Trophoblast cell (in vitro differentiated cells and primary cell): ENCODE measurements around the gene AMOTL2.

Source experiments
- DNase-seq, 2 donors: peaks; one replicate each; pipeline ENCODE4 v3.0.0-alpha.2; 2016
- H2AFZ ChIP-seq: 2 replicates; pipeline ENCODE4 v1.6.1; 2013; ENCODE audit warnings: low read length, moderate library complexity, mild to moderate bottlenecking; ENCODE audit not compliant: insufficient read depth, poor library complexity
- H2AK5ac ChIP-seq: 2 replicates; pipeline ENCODE4 v1.6.1; 2013; ENCODE audit warnings: mild to moderate bottlenecking, low read length
- H2BK120ac ChIP-seq: 2 replicates; pipeline ENCODE4 v1.6.1; 2013; ENCODE audit warnings: low read length, mild to moderate bottlenecking, moderate library complexity; ENCODE audit not compliant: insufficient read depth, poor library complexity
- H2BK12ac ChIP-seq: 2 replicates; pipeline ENCODE4 v1.6.1; 2013; ENCODE audit warnings: mild to moderate bottlenecking, low read length, moderate library complexity
- H2BK5ac ChIP-seq: 2 replicates; pipeline ENCODE4 v1.6.1; 2013; ENCODE audit warnings: low read length, low read depth, moderate library complexity, mild to moderate bottlenecking; ENCODE audit not compliant: poor library complexity
- H3K14ac ChIP-seq: 2 replicates; pipeline ENCODE4 v1.6.1; 2013; ENCODE audit warnings: mild to moderate bottlenecking, low read length
- H3K18ac ChIP-seq: 2 replicates; pipeline ENCODE4 v1.6.1; 2013; ENCODE audit warnings: mild to moderate bottlenecking, low read length
- H3K23ac ChIP-seq: 2 replicates; pipeline ENCODE4 v1.6.1; 2013; ENCODE audit warnings: low read length
- H3K27ac ChIP-seq: 2 replicates; pipeline ENCODE4 v1.5.1; 2013; ENCODE audit warnings: low read depth, mild to moderate bottlenecking, inconsistent platforms, low read length, moderate library complexity
- H3K27me3 ChIP-seq: 2 replicates; pipeline ENCODE4 v1.6.1; 2013; ENCODE audit warnings: inconsistent platforms, mild to moderate bottlenecking, low read length, moderate library complexity; ENCODE audit not compliant: insufficient read depth
- H3K36me3 ChIP-seq, 2 experiments: 1 replicate in 1 of 2; 2 replicates in 1 of 2; pipeline ENCODE4 v1.6.1; 2013; ENCODE audit warnings: low read length in 2 of 2, mild to moderate bottlenecking in 2 of 2, moderate library complexity in 1 of 2; ENCODE audit not compliant: insufficient read depth in 2 of 2, control insufficient read depth in 1 of 2
- H3K4ac ChIP-seq: 2 replicates; pipeline ENCODE4 v1.6.1; 2013; ENCODE audit warnings: low read depth, mild to moderate bottlenecking, low read length, moderate library complexity
- H3K4me1 ChIP-seq, 2 experiments: 1 replicate in 1 of 2; 2 replicates in 1 of 2; pipeline ENCODE4 v1.6.1; 2013; ENCODE audit warnings: low read length in 2 of 2, mild to moderate bottlenecking in 2 of 2, moderate library complexity in 1 of 2; ENCODE audit not compliant: insufficient read depth in 2 of 2, control insufficient read depth in 1 of 2
- H3K4me2 ChIP-seq: 2 replicates; pipeline ENCODE4 v1.6.1; 2013; ENCODE audit warnings: inconsistent platforms, mild to moderate bottlenecking, low read length, moderate library complexity
- H3K4me3 ChIP-seq: 2 replicates; pipeline ENCODE4 v1.5.1; 2013; ENCODE audit warnings: mild to moderate bottlenecking, low read depth, low read length, inconsistent platforms
- H3K79me1 ChIP-seq: one replicate; pipeline ENCODE4 v1.6.1; 2013; ENCODE audit warnings: low read length
- H3K79me2 ChIP-seq: 2 replicates; pipeline ENCODE4 v1.6.1; 2013; ENCODE audit warnings: low read length, mild to moderate bottlenecking; ENCODE audit not compliant: control insufficient read depth, insufficient read depth, poor library complexity
- H3K9ac ChIP-seq: 2 replicates; pipeline ENCODE4 v1.6.1; 2013; ENCODE audit warnings: mild to moderate bottlenecking, low read length
- H3K9me3 ChIP-seq: 2 replicates; pipeline ENCODE4 v1.6.1; 2013; ENCODE audit warnings: low read depth, mild to moderate bottlenecking, control low read depth, inconsistent platforms, low read length; ENCODE audit not compliant: insufficient read depth
- H4K12ac ChIP-seq: 2 replicates; pipeline ENCODE4 v1.6.1; 2013; ENCODE audit warnings: low read depth, mild to moderate bottlenecking, low read length, moderate library complexity
- H4K8ac ChIP-seq: 2 replicates; pipeline ENCODE4 v1.6.1; 2013; ENCODE audit warnings: low read depth, mild to moderate bottlenecking, low read length, moderate library complexity
- H4K91ac ChIP-seq: one replicate; pipeline ENCODE4 v1.6.1; 2013; ENCODE audit warnings: low read depth, mild to moderate bottlenecking, low read length, moderate library complexity
- WGBS: extraction: QIAGEN DNeasy Blood & Tissue Kit; methylation state at CpG from one replicate; pipeline ENCODE4 v1.1.7; 2013; ENCODE audit warnings: missing lambda C conversion rate; ENCODE audit not compliant: insufficient read length, insufficient coverage; ENCODE audit errors: extremely low coverage; 5-methylcytosine and 5-hydroxymethylcytosine counted together

The AMOTL2 gene

GRCh38 chr3:134342259-134342658, 32.0 kb downstream of the AMOTL2 start:
- H2BK12ac ChIP-seq: peak overlapping the region; percentile 63
- H4K91ac ChIP-seq: peak overlapping the region; percentile 75
- no peak overlapping the region for H3K23ac ChIP-seq
- H3K4ac ChIP-seq: no peak overlapping the region
- no peak for DNase-seq
- peaks cover 0 to 1% of the 10 kb centered on the region in 2 experiments for H3K36me3 ChIP-seq
- H3K4me2 ChIP-seq: no peak overlapping the region
- no peak overlapping the region for H3K9ac ChIP-seq
- H3K9me3 ChIP-seq: peaks cover 5% of the 10 kb centered on the region
- H3K4me3 ChIP-seq: no peak overlapping the region
- no peak overlapping the region for H3K27ac ChIP-seq
- peak overlapping the region; percentile 41 for H2AK5ac ChIP-seq
- no peaks in the 10 kb centered on the region for H3K79me2 ChIP-seq
- H3K14ac ChIP-seq: no peak overlapping the region
- no peak overlapping the region for H4K12ac ChIP-seq
- WGBS: no CpG with 5 or more reads among the region's 9 CpGs
- H3K79me1 ChIP-seq: peaks cover 14% of the 10 kb centered on the region
- H3K18ac ChIP-seq: no peak overlapping the region
- H2BK5ac ChIP-seq: no peak overlapping the region
- H3K27me3 ChIP-seq: no peaks in the 10 kb centered on the region
- H2AFZ ChIP-seq: no peak overlapping the region
- H4K8ac ChIP-seq: no peak overlapping the region
- peaks cover 11% of the 10 kb centered on the region in 2 experiments for H3K4me1 ChIP-seq
- H2BK120ac ChIP-seq: peak overlapping the region; percentile 43

GRCh38 chr3:134341389-134341788, 32.9 kb downstream of the AMOTL2 start:
- peak overlapping the region; percentile 5 for H4K8ac ChIP-seq
- peaks cover 14 to 16% of the 10 kb centered on the region in 2 experiments for H3K4me1 ChIP-seq
- no peak overlapping the region for H2AK5ac ChIP-seq
- peaks cover 0 to 1% of the 10 kb centered on the region in 2 experiments for H3K36me3 ChIP-seq
- H2AFZ ChIP-seq: no peak overlapping the region
- peak overlapping the region; percentile 52 for H4K91ac ChIP-seq
- H3K9me3 ChIP-seq: peaks cover 7% of the 10 kb centered on the region
- no peak overlapping the region for H3K9ac ChIP-seq
- peaks cover 2% of the 10 kb centered on the region for H3K79me2 ChIP-seq
- no peak overlapping the region for H2BK5ac ChIP-seq
- no peaks in the 10 kb centered on the region for H3K27me3 ChIP-seq
- H3K4me3 ChIP-seq: no peak overlapping the region
- no peak overlapping the region for H3K23ac ChIP-seq
- H3K4me2 ChIP-seq: no peak overlapping the region
- H3K14ac ChIP-seq: peak overlapping the region; percentile 2
- H3K27ac ChIP-seq: no peak overlapping the region
- H3K18ac ChIP-seq: no peak overlapping the region
- peak overlapping the region; percentile 29 for H2BK120ac ChIP-seq
- H3K79me1 ChIP-seq: peaks cover 23% of the 10 kb centered on the region
- DNase-seq: no peak
- H3K4ac ChIP-seq: no peak overlapping the region
- no peak overlapping the region for H4K12ac ChIP-seq
- peak overlapping the region; percentile 10 for H2BK12ac ChIP-seq
- no CpG with 5 or more reads among the region's 2 CpGs for WGBS

GRCh38 chr3:134340982-134341365, 33.3 kb downstream of the AMOTL2 start:
- peaks cover 5% of the 10 kb centered on the region for H3K9me3 ChIP-seq
- DNase-seq: no peak
- H2BK12ac ChIP-seq: peak overlapping the region; percentile 48
- no peak overlapping the region for H3K9ac ChIP-seq
- H4K8ac ChIP-seq: no peak overlapping the region
- no peak overlapping the region for H3K27ac ChIP-seq
- H4K12ac ChIP-seq: no peak overlapping the region
- no peak overlapping the region for H3K4me2 ChIP-seq
- H2BK5ac ChIP-seq: peak overlapping the region; percentile 10
- H3K79me2 ChIP-seq: peaks cover 2% of the 10 kb centered on the region
- no peaks in the 10 kb centered on the region for H3K27me3 ChIP-seq
- H3K18ac ChIP-seq: no peak overlapping the region
- WGBS: no CpG with 5 or more reads among the region's 1 CpG
- no peak overlapping the region for H3K14ac ChIP-seq
- H3K36me3 ChIP-seq: no peaks in the 10 kb centered on the region
- H4K91ac ChIP-seq: peak overlapping the region; percentile 52
- no peak overlapping the region for H2AFZ ChIP-seq
- H3K4me3 ChIP-seq: no peak overlapping the region
- no peak overlapping the region for H3K23ac ChIP-seq
- peak overlapping the region; percentile 3 for H2BK120ac ChIP-seq
- H3K4me1 ChIP-seq: peaks cover 16 to 18% of the 10 kb centered on the region in 2 experiments
- H3K4ac ChIP-seq: no peak overlapping the region
- H3K79me1 ChIP-seq: peaks cover 25% of the 10 kb centered on the region
- H2AK5ac ChIP-seq: no peak overlapping the region

- Histone ChIP-seq H3K79me1 (peaks cover 29% of the 10 kb centered on the region), H2AFZ (no peak overlapping the region), H3K4ac (no peak overlapping the region), H3K4me3 (no peak overlapping the region), H4K12ac (no peak overlapping the region), H3K14ac (peak overlapping the region; percentile 13), H3K9ac (no peak overlapping the region), H3K4me1 (peaks cover 18 to 19% of the 10 kb centered on the region in 2 experiments), H4K8ac (no peak overlapping the region), H2BK120ac (peak overlapping the region; percentile 14), H3K79me2 (peaks cover 2% of the 10 kb centered on the region), H3K18ac (no peak overlapping the region), H4K91ac (peak overlapping the region; percentile 52), H2AK5ac (no peak overlapping the region), H3K9me3 (peaks cover 5% of the 10 kb centered on the region), H3K27me3 (no peaks in the 10 kb centered on the region), H2BK12ac (peak overlapping the region; percentile 48), H3K23ac (no peak overlapping the region), H2BK5ac (no peak overlapping the region), H3K36me3 (no peaks in the 10 kb centered on the region), H3K27ac (no peak overlapping the region), H3K4me2 (no peak overlapping the region)
- DNase-seq: no peak
- WGBS: no CpG with 5 or more reads among the region's 1 CpG
Measured at GRCh38 chr3:134340362-134340981, 33.8 kb downstream of the AMOTL2 start.
